OCI-LY1 (cell line): Measurements from ENCODE around the gene MCC.

Source experiments
- H2AFZ ChIP-seq: fragments of 200-600 bp; sonication (generic), shearing (Covaris generic); 2 replicates; pipeline ENCODE4 v1.6.0; 2014; ENCODE audit warnings: antibody characterized with exemption, mild to moderate bottlenecking, low read length
- H3F3A ChIP-seq: fragments of 200-600 bp; sonication (generic), shearing (Covaris generic); 2 replicates; pipeline ENCODE4 v1.6.0; 2014; ENCODE audit warnings: mild to moderate bottlenecking, antibody characterized with exemption, low read length, moderate library complexity; ENCODE audit not compliant: insufficient read depth
- H3K27ac ChIP-seq: fragments of 200-600 bp; sonication (generic); 2 replicates; pipeline ENCODE4 v1.5.1; 2014; ENCODE audit warnings: low read length, mixed run types, mild to moderate bottlenecking, low read depth; ENCODE audit not compliant: poor library complexity, severe bottlenecking
- H3K27me3 ChIP-seq: fragments of 200-600 bp; sonication (generic); 2 replicates; pipeline ENCODE4 v1.6.0; 2014; ENCODE audit warnings: antibody characterized with exemption, mild to moderate bottlenecking, low read length, moderate library complexity; ENCODE audit not compliant: insufficient read depth
- H3K36me3 ChIP-seq: fragments of 200-600 bp; sonication (generic); 2 replicates; pipeline ENCODE4 v1.6.1; 2014; ENCODE audit warnings: mild to moderate bottlenecking, antibody characterized with exemption, low read length, moderate library complexity, mixed read lengths; ENCODE audit not compliant: insufficient read depth
- H3K4me1 ChIP-seq: fragments of 200-600 bp; sonication (generic); 2 replicates; pipeline ENCODE4 v1.5.1; 2014; ENCODE audit warnings: mild to moderate bottlenecking, low read length, moderate library complexity; ENCODE audit not compliant: insufficient read depth, severe bottlenecking
- H3K4me2 ChIP-seq: fragments of 200-600 bp; sonication (generic), shearing (Covaris generic); 2 replicates; pipeline ENCODE4 v1.6.1; 2014; ENCODE audit warnings: low read length
- H3K4me3 ChIP-seq: fragments of 200-600 bp; sonication (generic); 2 replicates; pipeline ENCODE4 v1.5.1; 2014; ENCODE audit warnings: low read length, low read depth, mild to moderate bottlenecking, mixed read lengths; ENCODE audit not compliant: poor library complexity, severe bottlenecking
- H3K79me2 ChIP-seq: fragments of 200-600 bp; shearing (Covaris generic); 2 replicates; pipeline ENCODE4 v1.6.1; 2016; ENCODE audit warnings: mixed run types, low read length, mixed read lengths; ENCODE audit not compliant: insufficient read depth
- H3K9ac ChIP-seq: fragments of 200-600 bp; sonication (generic), shearing (Covaris generic); 2 replicates; pipeline ENCODE4 v1.6.1; 2014; ENCODE audit warnings: mild to moderate bottlenecking, low read length, mixed read lengths
- H3K9me2 ChIP-seq: fragments of 200-600 bp; sonication (generic), shearing (Covaris generic); 2 replicates; pipeline ENCODE4 v1.6.1; 2014; ENCODE audit warnings: low read depth, mild to moderate bottlenecking, low read length, mixed read lengths
- H3K9me3 ChIP-seq: fragments of 200-600 bp; shearing (Covaris generic); 2 replicates; pipeline ENCODE4 v1.6.1; 2014; ENCODE audit warnings: low read length, mixed read lengths
- H4K20me1 ChIP-seq: fragments of 200-600 bp; sonication (generic), shearing (Covaris generic); 2 replicates; pipeline ENCODE4 v1.6.0; 2016; ENCODE audit warnings: mild to moderate bottlenecking, low read length; ENCODE audit not compliant: insufficient read depth
- CTCF ChIP-seq: fragments of 200-600 bp; sonication (generic), shearing (Covaris generic); IDR thresholded peaks from 2 replicates; pipeline ENCODE4 v1.5.1; 2017; ENCODE audit warnings: mild to moderate bottlenecking, antibody characterized with exemption, low read length, moderate library complexity, mixed read lengths
- EZH2 ChIP-seq: fragments of 200-600 bp; sonication (generic), shearing (Covaris generic); IDR thresholded peaks from 2 replicates; pipeline ENCODE4 v1.8.0; 2017; ENCODE audit warnings: borderline replicate concordance, mixed run types, mild to moderate bottlenecking, antibody characterized with exemption, low read length, moderate library complexity, mixed read lengths

The MCC gene

GRCh38 chr5:113266913-113267227 is 221.4 kb downstream of the MCC start:
- Histone ChIP-seq H3K4me1 (no peaks in the 10 kb centered on the region), H3K9ac (no peak overlapping the region), H2AFZ (no peak overlapping the region), H3F3A (no peaks in the 10 kb centered on the region), H3K27ac (no peak overlapping the region), H3K4me3 (no peak overlapping the region), H3K9me3 (no peaks in the 10 kb centered on the region), H3K27me3 (no peaks in the 10 kb centered on the region; the same call in 1 of the 2 replicates), H4K20me1 (no peaks in the 10 kb centered on the region), H3K4me2 (no peak overlapping the region), H3K36me3 (no peaks in the 10 kb centered on the region), H3K79me2 (no peaks in the 10 kb centered on the region), H3K9me2 (no peaks in the 10 kb centered on the region)
- TF ChIP-seq EZH2 (no peak), CTCF (no peak)

- TF ChIP-seq CTCF = no peak
- no peak for TF ChIP-seq EZH2
- Histone ChIP-seq H3K4me1 (no peaks in the 10 kb centered on the region), H3K9me2 (no peaks in the 10 kb centered on the region), H3K27ac (no peak overlapping the region), H3K36me3 (no peaks in the 10 kb centered on the region), H3K27me3 (no peaks in the 10 kb centered on the region; the same call in 1 of the 2 replicates), H3F3A (no peaks in the 10 kb centered on the region), H3K79me2 (no peaks in the 10 kb centered on the region), H3K9ac (no peak overlapping the region), H3K9me3 (no peaks in the 10 kb centered on the region), H3K4me2 (no peak overlapping the region), H4K20me1 (no peaks in the 10 kb centered on the region), H2AFZ (no peak overlapping the region), H3K4me3 (no peak overlapping the region)
Measured at GRCh38 chr5:113266227-113266912, 221.9 kb downstream of the MCC start.

GRCh38 chr5:113265190-113265589 is 223.1 kb downstream of the MCC start:
- Histone ChIP-seq H3K79me2 (no peaks in the 10 kb centered on the region), H3K27me3 (no peaks in the 10 kb centered on the region; the same call in 1 of the 2 replicates), H3K27ac (no peak overlapping the region), H3K36me3 (no peaks in the 10 kb centered on the region), H3K4me2 (no peak overlapping the region), H4K20me1 (no peaks in the 10 kb centered on the region), H3K9me2 (no peaks in the 10 kb centered on the region), H3K9ac (no peak overlapping the region), H3F3A (no peaks in the 10 kb centered on the region), H2AFZ (no peak overlapping the region), H3K4me3 (no peak overlapping the region), H3K4me1 (no peaks in the 10 kb centered on the region), H3K9me3 (no peaks in the 10 kb centered on the region)
- no peak for TF ChIP-seq EZH2
- TF ChIP-seq CTCF = no peak
